IMR-90 (cell line): ENCODE data around the gene SNX14. TPM values are rescaled to one million over a fixed set of nuclear protein-coding genes. Genes with fewer than 3 reads are reported as not detected.

Experiments used
- ATAC-seq: fragments of 200-7000 bp; cut with Tn5 transposase; 2 replicates; pipeline ENCODE4 v1.9.1; 2020; ENCODE audit warnings: low read depth, mild to moderate bottlenecking, moderate library complexity
- BruUV-seq: library from RNA; stranded (reverse); fragments of 400-500 nt; replicated peaks from 2 replicates; lab custom pipeline; 2021; lab: Mats Ljungman, UMichigan
- CTCF ChIA-PET: fragments of 300-600 bp; formaldehyde crosslinking; extraction: SDS; loops from one replicate; lab custom pipeline; 2021; ENCODE audit warnings: antibody characterized with exemption; lab: Yijun Ruan, JAX
- POLR2A ChIA-PET: fragments of 300-600 bp; sonication (Branson Sonifier 250); formaldehyde crosslinking; loops from one replicate; lab custom pipeline; 2022; ENCODE audit warnings: antibody characterized with exemption; ENCODE audit not compliant: unreplicated experiment; lab: Charles Lee
- DNase-seq: peaks from one replicate; pipeline ENCODE4 v3.0.0; 2013
- H2AFZ ChIP-seq: replicated peaks from 2 replicates; pipeline ENCODE3; 2013; ENCODE audit warnings: low read length, mild to moderate bottlenecking; ENCODE audit not compliant: poor library complexity
- H2AK5ac ChIP-seq: 2 replicates; pipeline ENCODE4 v1.6.1; 2013; ENCODE audit warnings: low read depth, low read length, inconsistent platforms
- H2AK9ac ChIP-seq: replicated peaks from 2 replicates; pipeline ENCODE3; 2013; ENCODE audit warnings: mild to moderate bottlenecking, low read depth, low read length, moderate library complexity; ENCODE audit not compliant: poor library complexity
- H2BK120ac ChIP-seq: 2 replicates; pipeline ENCODE4 v1.6.1; 2013; ENCODE audit warnings: low read depth, low read length, inconsistent platforms
- H2BK15ac ChIP-seq: 3 replicates; pipeline ENCODE4 v1.6.1; 2013; ENCODE audit warnings: low read depth, low read length, inconsistent platforms
- H2BK20ac ChIP-seq: 2 replicates; pipeline ENCODE4 v1.6.1; 2013; ENCODE audit warnings: low read depth, mild to moderate bottlenecking, inconsistent platforms, low read length, moderate library complexity
- H2BK5ac ChIP-seq: 2 replicates; pipeline ENCODE4 v1.6.1; 2013; ENCODE audit warnings: mild to moderate bottlenecking, low read depth, low read length, inconsistent platforms; ENCODE audit not compliant: poor library complexity, severe bottlenecking
- H3K14ac ChIP-seq: replicated peaks from 2 replicates; pipeline ENCODE4 v1.6.1; 2013; ENCODE audit warnings: low read depth, low read length, inconsistent platforms
- H3K18ac ChIP-seq: 2 replicates; pipeline ENCODE4 v1.6.1; 2013; ENCODE audit warnings: low read depth, low read length, control low read depth
- H3K23ac ChIP-seq: 2 replicates; pipeline ENCODE4 v1.6.1; 2013; ENCODE audit warnings: low read depth, low read length, inconsistent platforms
- H3K27ac ChIP-seq: 2 replicates; pipeline ENCODE4 v1.5.1; 2013; ENCODE audit warnings: mild to moderate bottlenecking, control low read depth, low read length; ENCODE audit not compliant: insufficient read depth
- H3K27me3 ChIP-seq: 2 replicates; pipeline ENCODE4 v1.6.1; 2013; ENCODE audit warnings: low read length; ENCODE audit not compliant: control insufficient read depth, insufficient read depth
- H3K36me3 ChIP-seq: 2 replicates; pipeline ENCODE4 v1.6.1; 2013; ENCODE audit warnings: low read length, mixed read lengths; ENCODE audit not compliant: control insufficient read depth, insufficient read depth
- H3K4ac ChIP-seq: 2 replicates; pipeline ENCODE4 v1.6.1; 2013; ENCODE audit warnings: low read depth, low read length, inconsistent platforms
- H3K4me1 ChIP-seq: 2 replicates; pipeline ENCODE4 v1.6.1; 2013; ENCODE audit warnings: low read length, mixed read lengths; ENCODE audit not compliant: control insufficient read depth, insufficient read depth
- H3K4me2 ChIP-seq: 2 replicates; pipeline ENCODE4 v1.6.1; 2013; ENCODE audit warnings: low read depth, mild to moderate bottlenecking, control low read depth, low read length, moderate library complexity
- H3K4me3 ChIP-seq: 2 replicates; pipeline ENCODE4 v1.5.1; 2013; ENCODE audit warnings: low read depth, mild to moderate bottlenecking, control low read depth, low read length, moderate library complexity; ENCODE audit not compliant: insufficient read depth
- H3K56ac ChIP-seq: 2 replicates; pipeline ENCODE4 v1.6.1; 2013; ENCODE audit warnings: low read length, inconsistent platforms; ENCODE audit not compliant: insufficient read depth; ENCODE audit errors: extremely low read depth
- H3K79me1 ChIP-seq, 2 experiments: 2 replicates each; pipeline ENCODE4 v1.6.1; 2013; ENCODE audit warnings: low read length in 2 of 2, inconsistent platforms in 1 of 2, low read depth in 1 of 2
- H3K9ac ChIP-seq: 2 replicates; pipeline ENCODE4 v1.6.1; 2013; ENCODE audit warnings: low read depth, low read length, control low read depth
- H3K9me1 ChIP-seq: 2 replicates; pipeline ENCODE4 v1.6.1; 2013; ENCODE audit warnings: low read length, inconsistent platforms; ENCODE audit not compliant: insufficient read depth
- H3K9me3 ChIP-seq: 2 replicates; pipeline ENCODE4 v1.6.1; 2013; ENCODE audit warnings: low read length; ENCODE audit not compliant: control insufficient read depth, insufficient read depth
- H4K20me1 ChIP-seq: 2 replicates; pipeline ENCODE4 v1.6.1; 2013; ENCODE audit warnings: low read length, inconsistent platforms; ENCODE audit not compliant: insufficient read depth
- H4K5ac ChIP-seq: 2 replicates; pipeline ENCODE4 v1.6.1; 2013; ENCODE audit warnings: mild to moderate bottlenecking, low read depth, low read length, control low read depth
- H4K8ac ChIP-seq, 2 experiments: 2 replicates each; pipeline ENCODE4 v1.6.1; 2013; ENCODE audit warnings: low read depth in 2 of 2, low read length in 2 of 2, control low read depth in 1 of 2, inconsistent platforms in 1 of 2
- H4K91ac ChIP-seq: 2 replicates; pipeline ENCODE4 v1.6.1; 2013; ENCODE audit warnings: low read depth, low read length, inconsistent platforms; ENCODE audit not compliant: insufficient read depth
- CEBPB ChIP-seq: IDR thresholded peaks from 2 replicates; pipeline ENCODE4 v1.6.1; 2012; ENCODE audit warnings: low read depth, low read length, improper control_type of control experiment
- CHD1 ChIP-seq: IDR thresholded peaks from 2 replicates; pipeline ENCODE4 v1.6.1; 2012; ENCODE audit warnings: low read depth, low read length, improper control_type of control experiment
- ELK1 ChIP-seq: fragments of 150-350 bp; IDR thresholded peaks from 2 replicates; pipeline ENCODE4 v1.6.1; 2016; ENCODE audit warnings: low read depth, mild to moderate bottlenecking, low read length, moderate library complexity, borderline replicate concordance
- FOS ChIP-seq: fragments of 150-350 bp; IDR thresholded peaks from 2 replicates; pipeline ENCODE4 v1.6.1; 2016; ENCODE audit warnings: low read depth, low read length
- MAFK ChIP-seq: IDR thresholded peaks from 2 replicates; pipeline ENCODE4 v1.6.1; 2012; ENCODE audit warnings: low read depth, low read length, improper control_type of control experiment
- MAZ ChIP-seq: IDR thresholded peaks from 2 replicates; pipeline ENCODE4 v1.6.1; 2012; ENCODE audit warnings: low read depth, mild to moderate bottlenecking, low read length, improper control_type of control experiment, moderate library complexity, borderline replicate concordance
- MXI1 ChIP-seq: IDR thresholded peaks from 2 replicates; pipeline ENCODE4 v1.6.1; 2012; ENCODE audit warnings: low read depth, mild to moderate bottlenecking, low read length, moderate library complexity, borderline replicate concordance
- NFE2L2 ChIP-seq: fragments of 150-350 bp; IDR thresholded peaks from 2 replicates; pipeline ENCODE4 v1.6.1; 2016; ENCODE audit warnings: low read depth, mild to moderate bottlenecking, low read length
- POLR2A ChIP-seq: IDR thresholded peaks from 2 replicates; pipeline ENCODE4 v1.6.1; 2012; ENCODE audit warnings: mild to moderate bottlenecking, low read depth, low read length
- RFX5 ChIP-seq: IDR thresholded peaks from 2 replicates; pipeline ENCODE4 v1.8.0; 2012; ENCODE audit warnings: low read depth, mild to moderate bottlenecking, low read length, moderate library complexity
- SMC3 ChIP-seq: fragments of 150-350 bp; IDR thresholded peaks from 2 replicates; pipeline ENCODE4 v1.6.1; 2016; ENCODE audit warnings: low read depth, mild to moderate bottlenecking, antibody characterized with exemption, low read length, moderate library complexity
- WGBS, 2 experiments: methylation state at CpG; one replicate each; pipeline versions ENCODE4 v1.1.5 to v1.1.7; 2013; ENCODE audit warnings: missing lambda C conversion rate in 2 of 2; ENCODE audit not compliant: insufficient read length in 1 of 2; ENCODE audit errors: extremely low coverage in 2 of 2; 5-methylcytosine and 5-hydroxymethylcytosine counted together
- dilution Hi-C: fragments of 300-500 bp; cut with HindIII; formaldehyde crosslinking; loops from one replicate; pipeline ENCODE4 v1.14.3; 2018; ENCODE audit warnings: low sequenced_read_pairs; ENCODE audit not compliant: unreplicated experiment
- in situ Hi-C: fragments of 300-500 bp; cut with MboI; formaldehyde crosslinking; loops from 3 replicates; pipeline ENCODE4 v1.14.3; 2019; ENCODE audit warnings: low sequenced_read_pairs, inconsistent platforms, mixed read lengths
- intact Hi-C: fragments of 100-400 bp; cut with micrococcal nuclease; formaldehyde crosslinking; loops from 2 replicates; pipeline ENCODE4 v1.10.0; 2022
- polyA plus RNA-seq, 3 experiments: library from polyadenylated mRNA; depleted of rRNA; stranded (reverse); fragments of >200 nt; gene quantifications; 2 replicates each; pipeline ENCODE4 v1.2.3, GENCODE V29; 2012; ENCODE audit warnings: low replicate concordance in 1 of 3
- total RNA-seq: library from RNA; depleted of rRNA; stranded (reverse); fragments of >200 nt; gene quantifications from 2 replicates; pipeline ENCODE4 v1.2.3, GENCODE V29; 2012
- TF ChIP-seq, protein P1 (sequence below): conservative IDR thresholded peaks from 2 replicates; pipeline ENCODE4 v1.5.1; 2012; ENCODE audit warnings: mild to moderate bottlenecking, low read depth, low read length, improper control_type of control experiment

Gene SNX14
- total and polyA plus RNA-seq, 2 of the 4 experiments (the other 2 are of a cell fraction), result 39.9 to 61.8 TPM

DNA sequence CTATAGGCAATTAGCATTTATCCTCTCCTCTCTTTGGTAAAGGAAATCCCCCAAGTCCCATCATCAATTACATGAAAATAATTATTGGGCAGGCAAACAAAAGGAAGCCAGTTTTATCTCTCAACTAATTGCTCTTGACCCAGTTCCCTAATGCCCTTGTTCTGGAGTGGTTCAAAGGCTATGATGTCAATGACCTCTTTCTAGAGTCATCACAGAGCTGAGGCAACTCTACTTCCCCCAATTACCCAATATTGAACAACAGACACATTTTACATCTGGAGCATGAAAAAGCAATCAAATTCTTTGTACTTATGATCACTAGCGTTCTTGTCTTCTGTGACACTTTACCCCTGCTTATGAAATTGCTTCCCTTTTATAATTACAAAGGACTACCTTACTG, 100.3 kb downstream of the SNX14 start:
- ChIA-PET CTCF (interaction anchor here (3.2 kb wide), 1 partner anchor 11 kb away, joined by 12 read pairs; no protein-coding TSS in a partner anchor), POLR2A (no interaction called here)
- H3K9me1 ChIP-seq, result 0 out of 2 replicates have a peak, but pooled peaks cover 10% of the 10 kb centered on the region
- no peaks in the 10 kb centered on the region for H3K9me3 ChIP-seq
- H4K8ac ChIP-seq, result no peak overlapping the region
- no peak overlapping the region for H2BK20ac ChIP-seq
- no peak overlapping the region for H3K4me2 ChIP-seq
- H2AK9ac ChIP-seq, result no peak overlapping the region
- H3K27ac ChIP-seq, result no peak overlapping the region
- H3K4me1 ChIP-seq, result peaks cover 2% of the 10 kb centered on the region; the same call in 1 of the 2 replicates
- no CpG with 5 or more reads among the region's 1 CpG for WGBS, 2 experiments
- H3K9ac ChIP-seq, result no peak overlapping the region
- H2AFZ ChIP-seq, result no peak overlapping the region
- no peak overlapping the region for H2BK15ac ChIP-seq
- dilution Hi-C loops, result no loop called here
- intact Hi-C loops, result no loop called here
- H4K5ac ChIP-seq, result no peak overlapping the region
- H2AK5ac ChIP-seq, result no peak overlapping the region
- H3K27me3 ChIP-seq, result no peaks in the 10 kb centered on the region
- H4K20me1 ChIP-seq, result no peaks in the 10 kb centered on the region
- H3K23ac ChIP-seq, result no peak overlapping the region
- no peak overlapping the region for H4K91ac ChIP-seq
- no peak overlapping the region for H3K4ac ChIP-seq
- ATAC-seq, result no peak
- peaks cover 6% of the 10 kb centered on the region in 2 experiments; a peak in 2 of 4 replicates for H3K79me1 ChIP-seq
- no TSS peak for BruUV-seq
- H2BK5ac ChIP-seq, result no peak overlapping the region
- H2BK120ac ChIP-seq, result no peak overlapping the region
- TF ChIP-seq ELK1, result no peak
- TF ChIP-seq CEBPB, result no peak
- TF ChIP-seq RFX5, result no peak
- TF ChIP-seq MAZ, result no peak
- TF ChIP-seq POLR2A, result no peak
- TF ChIP-seq, protein P1, sequence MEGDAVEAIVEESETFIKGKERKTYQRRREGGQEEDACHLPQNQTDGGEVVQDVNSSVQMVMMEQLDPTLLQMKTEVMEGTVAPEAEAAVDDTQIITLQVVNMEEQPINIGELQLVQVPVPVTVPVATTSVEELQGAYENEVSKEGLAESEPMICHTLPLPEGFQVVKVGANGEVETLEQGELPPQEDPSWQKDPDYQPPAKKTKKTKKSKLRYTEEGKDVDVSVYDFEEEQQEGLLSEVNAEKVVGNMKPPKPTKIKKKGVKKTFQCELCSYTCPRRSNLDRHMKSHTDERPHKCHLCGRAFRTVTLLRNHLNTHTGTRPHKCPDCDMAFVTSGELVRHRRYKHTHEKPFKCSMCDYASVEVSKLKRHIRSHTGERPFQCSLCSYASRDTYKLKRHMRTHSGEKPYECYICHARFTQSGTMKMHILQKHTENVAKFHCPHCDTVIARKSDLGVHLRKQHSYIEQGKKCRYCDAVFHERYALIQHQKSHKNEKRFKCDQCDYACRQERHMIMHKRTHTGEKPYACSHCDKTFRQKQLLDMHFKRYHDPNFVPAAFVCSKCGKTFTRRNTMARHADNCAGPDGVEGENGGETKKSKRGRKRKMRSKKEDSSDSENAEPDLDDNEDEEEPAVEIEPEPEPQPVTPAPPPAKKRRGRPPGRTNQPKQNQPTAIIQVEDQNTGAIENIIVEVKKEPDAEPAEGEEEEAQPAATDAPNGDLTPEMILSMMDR, result no peak
- no peak for TF ChIP-seq CHD1
- TF ChIP-seq FOS, result no peak
- TF ChIP-seq MXI1, result no peak
- no peak for TF ChIP-seq SMC3
- TF ChIP-seq MAFK, result no peak
- TF ChIP-seq NFE2L2, result no peak
- peaks cover 29% of the 10 kb centered on the region for H3K36me3 ChIP-seq
- H3K18ac ChIP-seq, result no peak overlapping the region
- no peak overlapping the region for H3K56ac ChIP-seq
- in situ Hi-C loops, result no loop called here
- no peak for DNase-seq
- no peak overlapping the region for H3K14ac ChIP-seq
- no peak overlapping the region for H3K4me3 ChIP-seq
